Measurements from ENCODE around the gene ATXN1L.

DNA sequence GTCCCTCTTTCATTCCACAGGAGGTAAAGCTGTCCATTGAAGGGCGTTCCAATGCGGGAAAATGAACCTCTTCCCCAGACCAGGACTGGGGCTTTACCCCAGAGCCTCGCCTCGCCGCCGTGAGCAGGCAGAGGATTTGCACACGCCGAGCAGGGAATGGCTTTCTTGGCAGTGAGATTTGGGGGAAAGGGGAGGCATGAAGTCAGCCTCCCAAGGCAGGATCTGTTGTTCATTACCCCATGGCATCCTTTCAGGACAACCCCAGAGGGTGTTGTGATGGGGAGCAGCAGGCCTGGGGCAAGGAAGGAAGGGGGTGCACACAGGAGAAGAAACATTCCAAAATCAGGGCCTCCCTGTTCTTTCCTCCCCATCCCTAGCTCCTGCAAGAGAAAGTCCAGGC, 6.0 kb downstream of the ATXN1L start:
- TF ChIP-seq, protein P1, sequence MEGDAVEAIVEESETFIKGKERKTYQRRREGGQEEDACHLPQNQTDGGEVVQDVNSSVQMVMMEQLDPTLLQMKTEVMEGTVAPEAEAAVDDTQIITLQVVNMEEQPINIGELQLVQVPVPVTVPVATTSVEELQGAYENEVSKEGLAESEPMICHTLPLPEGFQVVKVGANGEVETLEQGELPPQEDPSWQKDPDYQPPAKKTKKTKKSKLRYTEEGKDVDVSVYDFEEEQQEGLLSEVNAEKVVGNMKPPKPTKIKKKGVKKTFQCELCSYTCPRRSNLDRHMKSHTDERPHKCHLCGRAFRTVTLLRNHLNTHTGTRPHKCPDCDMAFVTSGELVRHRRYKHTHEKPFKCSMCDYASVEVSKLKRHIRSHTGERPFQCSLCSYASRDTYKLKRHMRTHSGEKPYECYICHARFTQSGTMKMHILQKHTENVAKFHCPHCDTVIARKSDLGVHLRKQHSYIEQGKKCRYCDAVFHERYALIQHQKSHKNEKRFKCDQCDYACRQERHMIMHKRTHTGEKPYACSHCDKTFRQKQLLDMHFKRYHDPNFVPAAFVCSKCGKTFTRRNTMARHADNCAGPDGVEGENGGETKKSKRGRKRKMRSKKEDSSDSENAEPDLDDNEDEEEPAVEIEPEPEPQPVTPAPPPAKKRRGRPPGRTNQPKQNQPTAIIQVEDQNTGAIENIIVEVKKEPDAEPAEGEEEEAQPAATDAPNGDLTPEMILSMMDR (IDR thresholded peaks at IDR 0.05): no peak
- TF ChIP-seq POLR2A (IDR thresholded peaks at IDR 0.05): no peak
